ENCODE data around the gene NUP50.

Gene NUP50

GRCh38 chr22:45163451-45164269 lies at the start of gene NUP50:
Gene NUP50 (plus strand): TSS chr22:45163925. CDS start chr22:45168178, 4,253 bp downstream.
- peak; percentile 97 for DNase-seq

- DNase-seq = no peak
Observed at GRCh38 chr22:45120440-45120839, 43.3 kb upstream of the NUP50 start.

GRCh38 chr22:45120931-45121330 lies 42.8 kb upstream of the NUP50 start:
- DNase-seq = no peak

- no peak for DNase-seq
Observed at GRCh38 chr22:45124176-45124847, 39.4 kb upstream of the NUP50 start.

GRCh38 chr22:45125188-45125587 lies 38.5 kb upstream of the NUP50 start:
- DNase-seq = no peak

GRCh38 chr22:45127866-45128265 lies 35.9 kb upstream of the NUP50 start:
- no peak for DNase-seq

GRCh38 chr22:45129703-45130524 lies 33.8 kb upstream of the NUP50 start:
- peak; percentile 8 to 33 for DNase-seq

GRCh38 chr22:45130891-45131290 lies 32.8 kb upstream of the NUP50 start:
- no peak for DNase-seq

GRCh38 chr22:45131749-45132148 lies 32.0 kb upstream of the NUP50 start:
- DNase-seq = peak; percentile 10 to 36

GRCh38 chr22:45134313-45134712 lies 29.4 kb upstream of the NUP50 start:
- no peak for DNase-seq

- no peak for DNase-seq
Observed at GRCh38 chr22:45136594-45136993, 27.1 kb upstream of the NUP50 start.

- no peak for DNase-seq
Observed at GRCh38 chr22:45139693-45140092, 24.0 kb upstream of the NUP50 start.

GRCh38 chr22:45142376-45142775 lies 21.3 kb upstream of the NUP50 start:
- DNase-seq = no peak

- DNase-seq = no peak
Observed at GRCh38 chr22:45144916-45145315, 18.8 kb upstream of the NUP50 start.

GRCh38 chr22:45149671-45150070 lies 14.1 kb upstream of the NUP50 start:
- no peak for DNase-seq

- DNase-seq = no peak
Observed at GRCh38 chr22:45150139-45150538, 13.6 kb upstream of the NUP50 start.

- DNase-seq = no peak
Observed at GRCh38 chr22:45151503-45151902, 12.2 kb upstream of the NUP50 start.

- no peak for DNase-seq
Observed at GRCh38 chr22:45154383-45154782, 9.3 kb upstream of the NUP50 start.

- no peak for DNase-seq
Observed at GRCh38 chr22:45155050-45155840, 8.5 kb upstream of the NUP50 start.

- DNase-seq = no peak
Observed at GRCh38 chr22:45157907-45158306, 5.8 kb upstream of the NUP50 start.

- DNase-seq = no peak
Observed at GRCh38 chr22:45159652-45160462, 3.9 kb upstream of the NUP50 start.

GRCh38 chr22:45162531-45162930 lies 1.2 kb upstream of the NUP50 start:
- no peak for DNase-seq
